Muscle layer of duodenum (tissue), 2 donors: ENCODE data around the gene INSL3.

Experiments
- H3K27ac ChIP-seq: one replicate; pipeline ENCODE4 v1.7.0; 2013; ENCODE audit warnings: mild to moderate bottlenecking, low read length
- H3K27me3 ChIP-seq: one replicate; pipeline ENCODE4 v1.7.0; 2013; ENCODE audit warnings: low read depth, mild to moderate bottlenecking, control low read depth, low read length
- H3K36me3 ChIP-seq, 2 donors: one replicate each; pipeline ENCODE4 v1.7.0; 2013; ENCODE audit warnings: low read length in 2 of 2, control low read depth in 1 of 2, mild to moderate bottlenecking in 1 of 2; ENCODE audit not compliant: insufficient read depth in 2 of 2, control insufficient read depth in 1 of 2
- H3K4me1 ChIP-seq, 2 donors: one replicate each; pipeline ENCODE4 v1.7.0; 2013; ENCODE audit warnings: low read length in 2 of 2, mild to moderate bottlenecking in 2 of 2, control low read depth in 1 of 2, moderate library complexity in 1 of 2; ENCODE audit not compliant: insufficient read depth in 2 of 2, control insufficient read depth in 1 of 2
- H3K4me3 ChIP-seq, 2 donors: one replicate each; pipeline ENCODE4 v1.7.0; 2013; ENCODE audit warnings: low read length in 2 of 2, low read depth in 1 of 2, mild to moderate bottlenecking in 1 of 2
- H3K9me3 ChIP-seq, 2 donors: one replicate each; pipeline ENCODE4 v1.7.0; 2013; ENCODE audit warnings: low read length in 2 of 2, control low read depth in 1 of 2, mild to moderate bottlenecking in 1 of 2; ENCODE audit not compliant: control insufficient read depth in 1 of 2
- donor health status: healthy.

The INSL3 gene

DNA sequence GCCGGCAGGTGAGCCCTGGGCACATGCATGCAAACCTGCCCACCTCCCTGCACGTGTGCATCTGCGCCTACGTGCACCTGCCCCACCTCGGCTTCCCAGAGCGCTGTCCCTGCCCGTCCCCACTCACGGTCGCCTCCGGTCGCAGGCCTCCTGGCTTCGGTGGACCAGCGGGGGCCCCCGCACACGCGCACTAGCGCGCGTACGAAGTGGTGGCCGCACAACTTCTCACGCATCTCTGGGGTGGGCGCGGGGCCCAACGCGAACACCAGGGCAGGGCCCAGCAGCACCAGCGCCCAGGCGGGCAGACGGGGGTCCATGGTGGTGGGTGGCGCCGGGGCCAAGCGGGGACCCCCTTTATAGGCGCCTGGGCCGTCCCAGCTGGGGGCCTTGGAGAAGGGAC is at the start of gene INSL3:
TSS of gene INSL3 (minus strand) at position 330 of the 400 bp plus-strand sequence. CDS start at position 317, 13 bp downstream.
- H3K4me1 ChIP-seq = no peaks in the 10 kb centered on the region
- H3K27me3 ChIP-seq = no peaks in the 10 kb centered on the region
- no peaks in the 10 kb centered on the region for H3K36me3 ChIP-seq
- H3K27ac ChIP-seq = no peak within 1 kb of the TSS
- H3K9me3 ChIP-seq = no peaks in the 10 kb centered on the region
- no peak within 1 kb of the TSS for H3K4me3 ChIP-seq

- Histone ChIP-seq H3K27me3 (peaks cover 29% of the 10 kb centered on the region), H3K36me3 (peaks cover 5 to 19% of the 10 kb centered on the region in 2 donors), H3K4me3 (no peak overlapping the region), H3K27ac (no peak overlapping the region), H3K9me3 (no peaks in the 10 kb centered on the region), H3K4me1 (peaks cover 0 to 12% of the 10 kb centered on the region in 2 donors)
Measured at GRCh38 chr19:17869114-17869608, 47.8 kb upstream of the INSL3 start.

- Histone ChIP-seq H3K27me3 (peaks cover 27% of the 10 kb centered on the region), H3K4me1 (peaks cover 0 to 8% of the 10 kb centered on the region in 2 donors), H3K4me3 (no peak overlapping the region)
Measured at GRCh38 chr19:17868669-17869068, 47.4 kb upstream of the INSL3 start.

GRCh38 chr19:17866964-17867486 is 45.7 kb upstream of the INSL3 start:
- Histone ChIP-seq H3K4me3 (no peak overlapping the region), H3K36me3 (peaks cover 26 to 40% of the 10 kb centered on the region in 2 donors), H3K9me3 (no peaks in the 10 kb centered on the region), H3K27me3 (peaks cover 13% of the 10 kb centered on the region), H3K27ac (no peak overlapping the region), H3K4me1 (no peaks in the 10 kb centered on the region)

More at GRCh38 chr19:17868669-17869068, 47.4 kb upstream of the INSL3 start:
- H3K9me3 ChIP-seq = no peaks in the 10 kb centered on the region
- H3K27ac ChIP-seq = no peak overlapping the region
- peaks cover 9 to 24% of the 10 kb centered on the region in 2 donors for H3K36me3 ChIP-seq

GRCh38 chr19:17866312-17866963 is 45.1 kb upstream of the INSL3 start:
- peaks cover 1 to 5% of the 10 kb centered on the region in 2 donors for H3K4me1 ChIP-seq
- peaks cover 8% of the 10 kb centered on the region for H3K27me3 ChIP-seq
- no peak overlapping the region for H3K4me3 ChIP-seq
- H3K9me3 ChIP-seq = no peaks in the 10 kb centered on the region
- H3K36me3 ChIP-seq = peaks cover 31 to 46% of the 10 kb centered on the region in 2 donors
- no peak overlapping the region for H3K27ac ChIP-seq

DNA sequence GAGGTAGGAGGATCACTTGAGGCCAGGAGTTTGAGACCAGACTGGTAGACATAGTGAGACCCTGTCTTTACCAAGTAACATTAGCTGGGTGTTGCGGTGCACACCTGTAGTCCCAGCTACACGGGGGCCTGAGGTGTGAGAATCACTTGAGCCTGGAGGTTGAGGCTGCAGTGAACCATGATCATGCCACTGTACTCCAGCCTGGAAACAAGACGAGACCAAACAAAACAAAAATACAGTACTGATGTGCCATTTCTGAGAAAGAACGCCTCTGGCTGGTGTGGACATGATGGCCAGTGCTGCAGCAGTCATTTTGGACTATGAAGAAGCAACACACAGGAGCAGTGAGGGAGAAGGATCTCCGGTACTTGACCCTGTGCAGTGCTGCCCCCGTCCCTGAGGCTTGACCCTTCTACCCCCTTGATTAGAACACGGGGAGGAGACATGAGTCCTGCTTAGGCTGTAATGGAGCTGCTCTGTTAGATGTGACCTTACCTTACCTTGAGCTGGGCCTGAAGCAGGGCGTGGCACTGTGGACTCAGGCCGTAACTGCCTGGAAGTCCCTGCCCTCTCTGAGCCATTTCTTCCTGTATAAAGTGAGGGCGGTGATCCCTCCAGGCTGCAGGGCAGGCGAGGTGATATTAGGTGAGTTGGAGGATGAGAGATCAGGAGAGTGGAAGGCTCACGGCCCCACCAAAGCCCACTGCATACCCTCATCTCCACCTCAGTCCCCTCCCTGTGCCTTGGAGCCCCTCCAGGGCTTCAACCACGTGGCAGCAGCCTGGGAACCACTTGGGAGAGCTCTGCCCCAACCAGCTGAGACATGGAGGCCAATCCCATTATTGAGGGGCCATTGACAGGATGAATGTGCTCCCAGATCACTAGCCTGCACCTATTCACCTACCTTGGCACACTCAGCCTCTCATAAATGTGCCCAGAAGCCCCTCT is 44.3 kb upstream of the INSL3 start:
- Histone ChIP-seq H3K4me3 (no peak overlapping the region), H3K36me3 (peaks cover 36 to 48% of the 10 kb centered on the region in 2 donors), H3K27ac (peak overlapping the region; percentile 52), H3K4me1 (peaks cover 9 to 13% of the 10 kb centered on the region in 2 donors), H3K9me3 (no peaks in the 10 kb centered on the region), H3K27me3 (peaks cover under 1% of the 10 kb centered on the region)

GRCh38 chr19:17863520-17864182 is 42.3 kb upstream of the INSL3 start:
- Histone ChIP-seq H3K4me1 (peaks cover 11 to 18% of the 10 kb centered on the region in 2 donors), H3K27me3 (no peaks in the 10 kb centered on the region), H3K36me3 (peaks cover 37 to 48% of the 10 kb centered on the region in 2 donors), H3K4me3 (no peak overlapping the region), H3K27ac (no peak overlapping the region), H3K9me3 (no peaks in the 10 kb centered on the region)

DNA sequence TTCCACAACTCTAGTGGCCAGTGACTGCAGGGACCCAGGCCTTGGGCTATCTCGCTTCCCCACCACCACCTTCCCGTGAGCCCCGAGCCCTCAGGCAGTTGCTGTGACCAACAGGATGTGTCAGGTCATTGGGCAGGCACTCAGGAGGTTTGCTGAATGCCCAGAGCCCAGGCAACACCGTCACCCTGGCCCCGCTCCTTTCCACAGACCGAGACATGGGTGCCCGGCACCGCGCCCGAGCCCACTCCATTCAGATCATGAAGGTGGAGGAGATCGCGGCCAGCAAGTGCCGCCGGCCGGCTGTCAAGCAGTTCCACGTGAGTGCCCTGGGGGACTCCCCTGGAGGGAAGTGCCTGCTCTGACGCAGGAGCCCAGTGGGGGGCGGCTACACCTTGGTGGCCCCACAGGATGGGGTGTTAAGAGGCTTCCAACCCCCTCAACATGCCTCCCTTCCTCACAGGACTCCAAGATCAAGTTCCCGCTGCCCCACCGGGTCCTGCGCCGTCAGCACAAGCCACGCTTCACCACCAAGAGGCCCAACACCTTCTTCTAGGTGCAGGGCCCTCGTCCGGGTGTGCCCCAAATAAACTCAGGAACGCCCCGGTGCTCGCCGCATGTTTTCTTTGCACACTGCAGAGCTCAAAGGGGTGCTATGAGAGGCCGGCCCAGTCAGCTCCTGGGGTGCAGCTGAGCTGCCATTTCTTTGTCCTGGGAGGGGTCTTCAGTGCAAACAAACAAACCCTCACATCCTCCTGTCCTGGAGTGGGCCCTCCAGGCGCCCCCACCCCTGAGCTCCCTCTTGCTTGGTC is 41.6 kb upstream of the INSL3 start:
- Histone ChIP-seq H3K27me3 (no peaks in the 10 kb centered on the region), H3K36me3 (peaks cover 37 to 48% of the 10 kb centered on the region in 2 donors), H3K4me1 (peaks cover 11 to 18% of the 10 kb centered on the region in 2 donors), H3K27ac (no peak overlapping the region), H3K4me3 (no peak overlapping the region), H3K9me3 (no peaks in the 10 kb centered on the region)

GRCh38 chr19:17861542-17862402 is 40.5 kb upstream of the INSL3 start:
- Histone ChIP-seq H3K9me3 (no peaks in the 10 kb centered on the region), H3K27ac (peak overlapping the region; percentile 84), H3K4me1 (peaks cover 11 to 18% of the 10 kb centered on the region in 2 donors), H3K36me3 (peaks cover 37 to 48% of the 10 kb centered on the region in 2 donors), H3K4me3 (peak overlapping the region; percentile 100), H3K27me3 (no peaks in the 10 kb centered on the region)
